ENCODE measurements around the gene ANKRD26.

GRCh38 chr10:26962835-26963234, 137.5 kb downstream of the ANKRD26 start:
- TF ChIP-seq ZNF274 (IDR thresholded peaks at IDR 0.05; ENCODE audit: low read depth, low read length): no peak
- no peak for TF ChIP-seq SUZ12 (IDR thresholded peaks at IDR 0.05; ENCODE audit: extremely low read depth, insufficient read depth, insufficient read length)
- no peak for TF ChIP-seq YY1 (IDR thresholded peaks at IDR 0.05; ENCODE audit: insufficient read depth, insufficient read length)

All from NT2/D1 (cell line).